TTC549 (cell line): ENCODE results near the gene CASTOR2.
"Not testable (repeated sequence)": the region's sequence is repeated elsewhere in the genome, so short reads cannot be mapped to it uniquely, and the experiment has no call there.

Experiments
- FAIRE-seq: peaks from 2 replicates; lab custom pipeline; 2012; peaks lifted over from hg19 to GRCh38; lab: Jason Lieb, UNC

CASTOR2 gene

GRCh38 chr7:75054744-75055143 lies 90.2 kb downstream of the CASTOR2 start:
- FAIRE-seq, result no peak

GRCh38 chr7:75055155-75055554 lies 90.7 kb downstream of the CASTOR2 start:
- FAIRE-seq, result no peak

DNA sequence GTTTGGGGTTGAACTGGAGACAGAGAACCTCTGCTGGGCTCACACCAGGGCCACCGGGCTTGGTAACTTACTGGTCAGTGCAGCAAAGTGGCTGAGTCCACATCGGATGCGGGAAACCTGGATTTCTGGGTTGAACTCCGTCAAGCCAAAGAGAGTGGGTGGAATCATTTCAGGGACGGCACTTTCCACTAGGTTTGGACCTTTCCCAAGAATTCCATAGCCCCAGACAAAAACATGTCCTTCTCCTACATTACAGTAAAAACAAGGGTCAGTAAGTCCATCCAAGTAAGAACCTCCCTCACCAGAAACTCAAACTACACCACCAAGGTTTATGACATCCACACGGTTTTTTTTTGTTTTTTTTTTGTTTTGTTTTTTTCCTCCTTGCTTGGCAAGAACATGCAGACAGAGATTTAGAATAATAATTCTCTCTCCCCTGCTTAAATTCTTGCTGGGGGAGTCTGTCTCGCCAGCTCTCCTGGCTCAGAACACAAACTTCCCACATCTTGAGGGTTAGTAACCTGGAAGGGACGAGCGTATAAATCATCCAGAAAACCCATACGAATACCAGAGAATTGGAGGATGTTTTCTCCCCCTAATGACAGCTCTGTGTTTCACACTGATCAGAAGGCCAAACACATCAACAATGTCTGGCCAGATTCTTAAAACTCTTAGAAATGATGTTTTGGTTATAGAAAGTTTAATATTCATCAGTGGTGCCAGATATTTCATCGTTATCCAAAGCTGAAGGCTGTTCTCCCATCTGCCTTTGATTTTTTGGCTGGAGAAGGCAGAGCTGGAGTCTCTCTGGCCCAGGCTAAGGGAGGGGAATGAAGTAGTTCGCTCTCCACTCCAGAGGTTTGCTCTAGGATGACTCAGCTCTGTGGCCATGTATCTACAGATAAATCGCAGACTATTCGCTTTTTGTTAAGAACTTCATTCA lies 91.6 kb downstream of the CASTOR2 start:
- FAIRE-seq, result no peak

- FAIRE-seq, result no peak
Measured at GRCh38 chr7:75058406-75058805, 93.9 kb downstream of the CASTOR2 start.

DNA sequence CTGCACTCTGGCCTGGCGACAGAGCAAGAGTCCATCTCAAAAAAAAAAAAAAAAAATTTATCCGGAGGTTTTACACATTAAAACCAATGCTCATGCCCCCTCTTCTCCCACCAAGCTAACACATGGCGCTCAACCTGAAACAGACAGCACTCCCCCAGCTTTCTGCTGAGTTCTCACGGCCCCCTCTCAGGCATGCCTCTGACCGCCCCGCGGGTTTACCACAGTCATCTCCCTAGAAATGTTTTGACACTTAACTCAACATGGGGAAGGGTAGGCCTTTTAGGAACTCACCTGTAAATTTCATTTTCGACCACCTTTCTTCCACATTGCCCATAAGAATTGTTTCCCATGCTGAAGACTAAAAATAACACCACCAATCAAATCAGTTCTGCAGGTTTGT lies 99.8 kb downstream of the CASTOR2 start:
- FAIRE-seq, result no peak

DNA sequence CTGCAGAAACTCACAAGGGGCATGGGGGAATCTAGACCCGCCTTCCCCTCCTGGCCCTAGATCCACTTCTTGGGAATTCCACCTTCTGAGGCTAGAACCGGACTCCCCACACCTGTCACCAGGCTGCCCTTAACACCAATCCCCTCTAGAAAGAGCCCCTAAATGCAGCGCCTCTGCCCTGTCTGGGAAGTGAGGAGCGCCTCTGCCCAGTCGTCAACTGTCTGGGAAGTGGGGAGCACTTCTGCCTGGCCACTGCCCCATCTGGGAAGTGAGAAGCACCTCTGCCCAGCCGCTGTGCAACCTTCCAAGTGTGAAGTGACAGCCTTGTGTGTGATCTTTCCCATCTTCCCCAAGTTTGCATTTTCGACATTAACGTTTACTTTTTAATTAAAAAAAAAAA lies 100.3 kb downstream of the CASTOR2 start:
- no peak for FAIRE-seq

- FAIRE-seq, result no peak
Measured at GRCh38 chr7:75066521-75066920, 102.0 kb downstream of the CASTOR2 start.

- FAIRE-seq, result no peak
Measured at GRCh38 chr7:75072981-75073283, 108.4 kb downstream of the CASTOR2 start.

DNA sequence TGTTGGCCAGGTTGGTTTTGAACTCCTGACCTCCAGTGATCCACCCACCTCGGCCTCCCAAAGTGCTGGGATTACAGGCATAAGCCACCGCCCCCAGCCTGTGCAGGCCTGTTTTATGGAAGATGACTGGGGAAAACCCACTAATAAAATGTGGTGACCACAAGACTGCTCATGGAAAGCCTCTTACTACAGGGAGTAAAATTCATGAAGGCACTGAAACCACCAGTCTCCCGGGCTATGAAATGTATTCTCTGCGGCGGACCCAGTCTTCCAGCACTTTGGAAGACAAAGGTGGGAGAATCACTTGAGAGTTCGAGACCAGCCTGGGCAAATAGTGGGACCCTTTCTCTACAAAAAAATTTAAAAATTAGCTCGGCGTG lies 109.7 kb downstream of the CASTOR2 start:
- not testable (repeated sequence) for FAIRE-seq
